Measurements from ENCODE around the gene RUNX2.
A peak's percentile ranks its signal among the peaks of the same experiment; 100 is the strongest.

Gene RUNX2

GRCh38 chr6:45590226-45590625 lies 262.1 kb downstream of the RUNX2 start (continued):
- TF ChIP-seq MYNN (tag by site-specific recombination; IDR thresholded peaks at IDR 0.05; ENCODE audit: borderline replicate concordance), result no peak
- peak; percentile 35; the same call in 1 of the 2 replicates for TF ChIP-seq ZBTB10 (tag by site-specific recombination; IDR thresholded peaks at IDR 0.05)
- no peak for TF ChIP-seq ZNF777 (tag by site-specific recombination; IDR thresholded peaks at IDR 0.05; ENCODE audit: borderline replicate concordance)
- TF ChIP-seq ZBTB20 (tag by site-specific recombination; IDR thresholded peaks at IDR 0.05), result peak; percentile 70
- 0 out of 2 replicates have a peak, but pooled peaks have one; percentile 16 for TF ChIP-seq IKZF3 (tag by site-specific recombination; IDR thresholded peaks at IDR 0.05)
- TF ChIP-seq ZBTB48 (tag by site-specific recombination; IDR thresholded peaks at IDR 0.05), result no peak
- peak; percentile 43; the same call in 1 of the 2 replicates for TF ChIP-seq ZNF518A (tag by site-specific recombination; conservative IDR thresholded peaks at IDR 0.05; ENCODE audit: low read depth)
- no peak for TF ChIP-seq ZNF623 (tag by site-specific recombination; IDR thresholded peaks at IDR 0.05)
- no peak for TF ChIP-seq CTCF (tag by site-specific recombination; IDR thresholded peaks at IDR 0.05)
- no peak for TF ChIP-seq KLF1 (tag by site-specific recombination; IDR thresholded peaks at IDR 0.05)
- no peak for TF ChIP-seq GLI2 (tag by site-specific recombination; IDR thresholded peaks at IDR 0.05; ENCODE audit: borderline replicate concordance, low read depth)
- TF ChIP-seq ZNF501 (tag by site-specific recombination; IDR thresholded peaks at IDR 0.05), result no peak
- no peak for TF ChIP-seq BCL11A (tag by site-specific recombination; IDR thresholded peaks at IDR 0.05; ENCODE audit: low read depth)
- no peak for TF ChIP-seq SALL2 (tag by site-specific recombination; IDR thresholded peaks at IDR 0.05; ENCODE audit: borderline replicate concordance)
- no peak for TF ChIP-seq SETDB1 (IDR thresholded peaks at IDR 0.05; ENCODE audit: insufficient read length, low read length)
- no peak for TF ChIP-seq AEBP2 (tag by site-specific recombination; IDR thresholded peaks at IDR 0.05; ENCODE audit: borderline replicate concordance)
- TF ChIP-seq OSR2 (tag by site-specific recombination; IDR thresholded peaks at IDR 0.05), result peak; percentile 49
- TF ChIP-seq ZNF292 (tag by site-specific recombination; IDR thresholded peaks at IDR 0.05; ENCODE audit: borderline replicate concordance, low read depth), result no peak
- no peak for TF ChIP-seq TCF7L2 (IDR thresholded peaks at IDR 0.05; ENCODE audit: borderline replicate concordance, low read depth, low read length)
- TF ChIP-seq ZEB2 (tag by site-specific recombination; IDR thresholded peaks at IDR 0.05), result peak; percentile 65; the same call in 1 of the 2 replicates
- TF ChIP-seq ZNF157 (tag by site-specific recombination; IDR thresholded peaks at IDR 0.05), result no peak
- no peak for TF ChIP-seq ZNF514 (tag by site-specific recombination; IDR thresholded peaks at IDR 0.05)
- peak; percentile 63 for TF ChIP-seq ATF2 (tag by site-specific recombination; IDR thresholded peaks at IDR 0.05; ENCODE audit: low read depth)
- no peak for TF ChIP-seq KLF10 (tag by site-specific recombination; IDR thresholded peaks at IDR 0.05)
- TF ChIP-seq ZNF426 (tag by site-specific recombination; IDR thresholded peaks at IDR 0.05), result no peak
- no peak for TF ChIP-seq ZNF529 (tag by site-specific recombination; IDR thresholded peaks at IDR 0.05; ENCODE audit: insufficient replicate concordance)
- TF ChIP-seq ZBTB26 (tag by site-specific recombination; optimal IDR thresholded peaks at IDR 0.05), result no peak
